Heart right ventricle (tissue), 16 donors: ENCODE results near the gene CBLB. TPM values are rescaled to one million over a fixed set of nuclear protein-coding genes. Genes with fewer than 3 reads are reported as not detected.

ENCODE experiments used
- ATAC-seq, 8 donors: fragments of 200-7000 bp; cut with Tn5 transposase; one replicate each; pipeline ENCODE4 v1.9.1; 2020; ENCODE audit warnings: mild to moderate bottlenecking in 8 of 8, moderate library complexity in 8 of 8, moderate number of reproducible peaks in 1 of 8
- DNase-seq, 2 donors: peaks; one replicate each; pipeline ENCODE4 v3.0.0-alpha.2; 2020
- H3K27ac ChIP-seq, 10 donors: fragments of 200-600 bp; sonication (generic) in 2 of 10; one replicate each; pipeline versions ENCODE4 v1.5.0 to v1.8.0; 2020 to 2022; ENCODE audit warnings: mild to moderate bottlenecking in 3 of 10
- H3K27me3 ChIP-seq, 7 donors: fragments of 200-600 bp; one replicate each; pipeline ENCODE4 v1.8.0; 2021 to 2022; ENCODE audit warnings: mild to moderate bottlenecking in 2 of 7
- H3K36me3 ChIP-seq, 9 donors: fragments of 200-600 bp; sonication (generic) in 1 of 9; one replicate each; pipeline versions ENCODE4 v1.5.0 to v1.8.0; 2020 to 2022; ENCODE audit warnings: mild to moderate bottlenecking in 2 of 9
- H3K4me1 ChIP-seq, 9 donors: fragments of 200-600 bp; sonication (generic) in 1 of 9; one replicate each; pipeline versions ENCODE4 v1.5.0 to v1.8.0; 2020 to 2022; ENCODE audit warnings: mild to moderate bottlenecking in 4 of 9
- H3K4me3 ChIP-seq, 10 donors: fragments of 200-600 bp; sonication (generic) in 2 of 10; one replicate each; pipeline versions ENCODE4 v1.5.0 to v1.8.0; 2020 to 2022; ENCODE audit warnings: mild to moderate bottlenecking in 7 of 10, moderate library complexity in 2 of 10
- H3K9me3 ChIP-seq, 11 donors: fragments of 200-600 bp in 10 of 11; sonication (generic) in 2 of 11; one replicate each; pipeline versions ENCODE4 v1.5.0 to v1.8.0; 2013 to 2022; ENCODE audit warnings: mild to moderate bottlenecking in 2 of 11, control low read depth in 1 of 11, moderate library complexity in 1 of 11
- WGBS, 2 donors: extraction: QIAGEN DNeasy Blood & Tissue Kit; methylation state at CpG; one replicate each; pipeline ENCODE4 v1.1.7; 2013; ENCODE audit warnings: inconsistent platforms in 1 of 2; 5-methylcytosine and 5-hydroxymethylcytosine counted together
- intact Hi-C, 10 donors: fragments of 100-400 bp; cut with DNase I; formaldehyde crosslinking; loops; one replicate each; pipeline versions ENCODE4 v1.11.1 to v1.14.2; 2022
- polyA plus RNA-seq, 2 donors: library from polyadenylated mRNA; stranded (reverse); fragments of 200-250 nt; gene quantifications; one replicate each; pipeline ENCODE4 v1.2.3, GENCODE V29; 2013
- total RNA-seq, 10 donors: library from RNA; stranded (reverse); fragmentation: NEBNext Ultra II Directional in 3 of 10; extraction: Animal tissue kit (Norgen Biotek cat#: 25700) in 3 of 10; gene quantifications; one replicate each; pipeline versions ENCODE4 v1.2.1 to v1.2.4, GENCODE V29; 2021 to 2023
- TF ChIP-seq, protein P1 (sequence below), 9 donors: fragments of 200-600 bp; sonication (generic) in 2 of 9; IDR thresholded peaks; one replicate each; pipeline versions ENCODE4 v1.5.0 to v1.8.0; 2021 to 2022; ENCODE audit warnings: antibody characterized with exemption in 9 of 9, mild to moderate bottlenecking in 5 of 9, moderate library complexity in 1 of 9
- donor health status: Arrhythmogenic right ventricular cardiomyopathy.
- donor health status: ischemic (EF 13 %, LVEDD 7.1; RV severe dilation, severe dysfunction).
- donor health status: healthy with polysubstance abuse.
- donor health status: DM: no; HTN: yes; CAD: no.
- donor health status: DM: no; HTN: no; CAD: no.
- donor health status: ischemic (EF 25% LVEDD 6.9; RV normal size, moderate dysfunction).
- donor health status: ischemic (EF 25% LVEDD 5.7; RV mildly dilated, moderate dysfunction).
- donor health status: healthy.
- donor health status: DM: yes; HTN: yes; CAD: no.
- donor health status: Ischemic cardiomyopathy.
- donor health status: ischemic (EF 35%, LVEDD 5.7; RV mildly dilated, moderate dysfunction).
- donor health status: nonischemic (EF 11% LVEDD 7.7; RV severe dilation, severe dysfunction).
- donor health status: DM: yes; HTN: yes; CAD: no.
- donor health status: PGD.
- donor health status: ischemic (EF 29% LVEDD 5.4; RV normal size, mild dysfunction).
- donor health status: nonischemic (EF 23%, LVEDD 6.1; RV moderate dilation, normal function).

Gene CBLB
- total and polyA plus RNA-seq, 12 donors, result 14.2 to 72.7 (median 46.0) TPM

DNA sequence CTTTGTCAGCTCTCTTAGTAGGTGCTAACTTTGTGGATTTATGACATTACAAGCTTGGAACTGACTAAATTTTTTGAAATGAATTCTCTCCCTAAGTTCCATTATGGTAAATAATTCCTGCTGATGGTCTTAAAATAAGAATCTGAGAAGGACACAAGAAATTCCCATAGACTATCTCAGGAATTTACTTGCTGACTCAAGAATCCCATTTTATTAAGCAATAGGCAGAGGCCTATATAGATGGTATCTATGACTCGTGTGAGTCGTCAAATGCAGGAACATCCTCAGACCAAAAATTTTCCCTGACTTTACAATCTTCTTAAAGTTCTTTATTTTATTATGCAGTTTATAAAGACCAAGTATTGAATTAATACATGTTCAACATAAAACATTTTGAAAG lies 30.7 kb upstream of the CBLB start:
- no peak for DNase-seq
- Histone ChIP-seq H3K9me3 (no peaks in the 10 kb centered on the region), H3K36me3 (no peaks in the 10 kb centered on the region), H3K27me3 (no peaks in the 10 kb centered on the region), H3K4me1 (peaks cover 0 to 2% (median 0%) of the 10 kb centered on the region in 9 donors), H3K4me3 (no peak overlapping the region), H3K27ac (no peak overlapping the region)
- WGBS, 2 donors, result 87 to 89% methylated on average over 2 of the region's 2 CpGs
- TF ChIP-seq, protein P1, sequence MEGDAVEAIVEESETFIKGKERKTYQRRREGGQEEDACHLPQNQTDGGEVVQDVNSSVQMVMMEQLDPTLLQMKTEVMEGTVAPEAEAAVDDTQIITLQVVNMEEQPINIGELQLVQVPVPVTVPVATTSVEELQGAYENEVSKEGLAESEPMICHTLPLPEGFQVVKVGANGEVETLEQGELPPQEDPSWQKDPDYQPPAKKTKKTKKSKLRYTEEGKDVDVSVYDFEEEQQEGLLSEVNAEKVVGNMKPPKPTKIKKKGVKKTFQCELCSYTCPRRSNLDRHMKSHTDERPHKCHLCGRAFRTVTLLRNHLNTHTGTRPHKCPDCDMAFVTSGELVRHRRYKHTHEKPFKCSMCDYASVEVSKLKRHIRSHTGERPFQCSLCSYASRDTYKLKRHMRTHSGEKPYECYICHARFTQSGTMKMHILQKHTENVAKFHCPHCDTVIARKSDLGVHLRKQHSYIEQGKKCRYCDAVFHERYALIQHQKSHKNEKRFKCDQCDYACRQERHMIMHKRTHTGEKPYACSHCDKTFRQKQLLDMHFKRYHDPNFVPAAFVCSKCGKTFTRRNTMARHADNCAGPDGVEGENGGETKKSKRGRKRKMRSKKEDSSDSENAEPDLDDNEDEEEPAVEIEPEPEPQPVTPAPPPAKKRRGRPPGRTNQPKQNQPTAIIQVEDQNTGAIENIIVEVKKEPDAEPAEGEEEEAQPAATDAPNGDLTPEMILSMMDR (IDR thresholded peaks at IDR 0.05), result no peak
- ATAC-seq, result no peak
- intact Hi-C loops, result no loop called here

DNA sequence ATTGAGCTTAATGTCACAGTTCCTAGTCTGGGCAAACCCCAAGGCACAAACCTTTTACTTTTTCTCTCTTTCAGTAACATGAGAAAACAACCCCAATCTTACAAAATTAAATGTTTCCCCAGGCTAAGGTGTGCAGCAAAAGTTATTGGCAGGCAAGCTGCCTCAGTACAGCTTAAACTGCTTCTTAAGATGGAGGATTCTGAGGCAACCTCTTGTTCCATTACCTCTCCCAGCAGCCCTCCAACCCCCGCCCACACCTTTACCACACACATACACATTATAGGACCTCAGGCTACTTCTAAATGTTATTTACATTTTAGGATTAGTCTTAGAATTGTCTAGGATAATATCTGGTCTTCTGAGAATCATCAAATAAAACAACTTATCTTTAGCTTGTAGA lies 22.3 kb upstream of the CBLB start:
- Histone ChIP-seq H3K4me1 (peaks cover 0 to 2% (median 0%) of the 10 kb centered on the region in 9 donors), H3K27me3 (no peaks in the 10 kb centered on the region), H3K9me3 (no peaks in the 10 kb centered on the region), H3K27ac (no peak overlapping the region), H3K36me3 (no peaks in the 10 kb centered on the region), H3K4me3 (no peak overlapping the region)
- WGBS, 2 donors, result 98 to 100% methylated on average over 1 of the region's 1 CpG
- ATAC-seq, result no peak
- intact Hi-C loops, result no loop called here
- no peak for DNase-seq
- TF ChIP-seq, protein P1 (IDR thresholded peaks at IDR 0.05), result no peak

DNA sequence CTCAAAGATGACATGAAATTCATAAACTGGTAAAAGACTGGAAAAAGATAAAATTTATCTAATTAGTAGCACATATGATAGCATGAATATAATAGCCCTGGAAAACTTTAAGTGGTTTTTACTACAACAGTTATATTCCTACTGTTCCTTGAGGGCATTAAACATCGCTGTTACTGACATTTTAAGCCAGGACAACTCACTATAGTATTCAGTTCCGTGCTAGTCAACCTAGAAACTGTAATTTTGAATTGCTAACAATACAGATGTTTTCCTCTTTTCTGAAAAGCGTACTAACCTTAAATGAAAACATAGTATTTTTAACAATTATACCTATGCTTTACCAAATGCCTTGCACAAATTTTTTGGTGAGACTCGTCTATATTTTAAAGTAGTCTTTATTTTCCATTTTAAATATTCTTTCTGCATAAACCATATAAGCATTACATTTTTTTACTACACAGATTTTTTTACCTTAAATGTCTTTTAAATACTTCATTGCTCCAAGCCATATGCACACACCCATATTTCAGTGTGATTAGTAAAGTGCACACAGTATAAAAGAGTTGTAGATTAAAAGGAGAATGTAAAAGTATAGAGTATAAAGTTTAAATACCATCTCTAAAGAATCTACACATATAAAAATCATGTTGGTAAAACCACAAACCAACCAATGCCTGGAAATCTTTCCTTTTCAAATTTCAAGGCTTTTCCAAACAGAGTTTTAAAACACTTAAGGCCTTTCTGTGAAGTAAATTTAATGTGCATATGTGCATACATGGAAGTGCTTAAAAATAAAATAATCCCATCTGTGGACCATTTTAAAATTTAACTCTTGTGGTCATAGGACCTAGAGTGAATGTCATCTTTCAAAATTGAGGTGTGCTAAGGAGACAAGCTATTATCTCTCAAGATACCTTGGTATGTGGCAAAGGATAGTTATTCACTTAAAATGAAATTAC lies 20.1 kb upstream of the CBLB start:
- ATAC-seq, result no peak
- Histone ChIP-seq H3K27ac (no peak overlapping the region), H3K4me3 (no peak overlapping the region), H3K9me3 (no peaks in the 10 kb centered on the region), H3K4me1 (peaks cover 0 to 11% (median 8%) of the 10 kb centered on the region in 9 donors), H3K36me3 (no peaks in the 10 kb centered on the region), H3K27me3 (no peaks in the 10 kb centered on the region)
- 95 to 97% methylated on average over 4 of the region's 4 CpGs for WGBS, 2 donors
- TF ChIP-seq, protein P1 (IDR thresholded peaks at IDR 0.05), result no peak
- intact Hi-C loops, result loop anchor here in 1 of 10 donors (10.0 kb wide), 1 partner anchor 56 kb away; no protein-coding TSS in a partner anchor
- no peak for DNase-seq

DNA sequence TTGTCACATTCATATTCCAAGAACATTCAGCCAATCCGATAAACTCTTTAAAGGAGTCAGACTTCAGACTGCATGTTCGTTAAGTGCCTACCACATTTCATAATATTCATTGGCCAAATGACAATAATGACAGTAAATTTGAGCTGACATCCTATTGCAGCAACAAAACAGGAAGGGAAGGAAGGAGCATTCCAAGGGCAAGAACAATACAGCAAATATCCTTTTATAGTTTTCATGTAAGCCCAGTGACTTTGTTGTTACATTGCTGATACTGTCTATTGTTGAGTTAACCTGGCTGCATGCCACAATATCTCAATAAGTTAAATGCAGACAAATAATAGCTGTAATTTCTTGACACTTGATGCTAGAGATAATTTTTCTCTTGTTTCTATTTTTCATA lies 16.4 kb upstream of the CBLB start:
- Histone ChIP-seq H3K4me3 (no peak overlapping the region), H3K27ac (peak overlapping the region in 3 of 10 donors; percentile 18 to 48 (median 18)), H3K9me3 (no peaks in the 10 kb centered on the region), H3K4me1 (peaks cover 0 to 11% (median 8%) of the 10 kb centered on the region in 9 donors), H3K36me3 (no peaks in the 10 kb centered on the region), H3K27me3 (no peaks in the 10 kb centered on the region)
- 41 to 66% methylated on average over 2 of the region's 2 CpGs for WGBS, 2 donors
- DNase-seq (no peak), ATAC-seq (peak in 5 of 8 donors; percentile 52 to 78 (median 61))
- intact Hi-C loops, result loop anchor here in 1 of 10 donors (10.0 kb wide), 1 partner anchor 60 kb away; no protein-coding TSS in a partner anchor
- TF ChIP-seq, protein P1 (IDR thresholded peaks at IDR 0.05), result no peak
